ENCODE results near the gene SLC27A3. TPM values are rescaled to one million over a fixed set of nuclear protein-coding genes. Genes with fewer than 3 reads are reported as not detected.

SLC27A3 gene
- total RNA-seq, 6 experiments from 2014 or later, result 5.0 to 7.0 (median 6.1) TPM

- no peak for DNase-seq
- TF ChIP-seq, protein P1, sequence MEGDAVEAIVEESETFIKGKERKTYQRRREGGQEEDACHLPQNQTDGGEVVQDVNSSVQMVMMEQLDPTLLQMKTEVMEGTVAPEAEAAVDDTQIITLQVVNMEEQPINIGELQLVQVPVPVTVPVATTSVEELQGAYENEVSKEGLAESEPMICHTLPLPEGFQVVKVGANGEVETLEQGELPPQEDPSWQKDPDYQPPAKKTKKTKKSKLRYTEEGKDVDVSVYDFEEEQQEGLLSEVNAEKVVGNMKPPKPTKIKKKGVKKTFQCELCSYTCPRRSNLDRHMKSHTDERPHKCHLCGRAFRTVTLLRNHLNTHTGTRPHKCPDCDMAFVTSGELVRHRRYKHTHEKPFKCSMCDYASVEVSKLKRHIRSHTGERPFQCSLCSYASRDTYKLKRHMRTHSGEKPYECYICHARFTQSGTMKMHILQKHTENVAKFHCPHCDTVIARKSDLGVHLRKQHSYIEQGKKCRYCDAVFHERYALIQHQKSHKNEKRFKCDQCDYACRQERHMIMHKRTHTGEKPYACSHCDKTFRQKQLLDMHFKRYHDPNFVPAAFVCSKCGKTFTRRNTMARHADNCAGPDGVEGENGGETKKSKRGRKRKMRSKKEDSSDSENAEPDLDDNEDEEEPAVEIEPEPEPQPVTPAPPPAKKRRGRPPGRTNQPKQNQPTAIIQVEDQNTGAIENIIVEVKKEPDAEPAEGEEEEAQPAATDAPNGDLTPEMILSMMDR (IDR thresholded peaks at IDR 0.05), result no peak
- peaks cover 4% of the 10 kb centered on the region for H3K27me3 Mint-ChIP-seq (ENCODE audit: insufficient read depth)
- no peak overlapping the region for H3K27ac Mint-ChIP-seq
- H3K36me3 Mint-ChIP-seq (ENCODE audit: low read depth), result peaks cover 4% of the 10 kb centered on the region; the same call in 1 of the 2 replicates
- H3K4me3 Mint-ChIP-seq, result no peak overlapping the region
- H3K4me1 Mint-ChIP-seq (ENCODE audit: low read depth), result peaks cover 17% of the 10 kb centered on the region
- H3K9me3 Mint-ChIP-seq, result no peaks in the 10 kb centered on the region
These were observed 3.9 kb upstream of the SLC27A3 start for GRCh38 chr1:153771261-153771660.

GRCh38 chr1:153771841-153772593, 3.2 kb upstream of the SLC27A3 start:
- Mint-ChIP-seq H3K4me1 (ENCODE audit: low read depth) (peaks cover 17% of the 10 kb centered on the region), H3K27ac (no peak overlapping the region), H3K36me3 (ENCODE audit: low read depth) (peaks cover 4% of the 10 kb centered on the region; the same call in 1 of the 2 replicates), H3K27me3 (ENCODE audit: insufficient read depth) (peaks cover 6% of the 10 kb centered on the region), H3K9me3 (no peaks in the 10 kb centered on the region), H3K4me3 (no peak overlapping the region)
- DNase-seq, result no peak
- TF ChIP-seq, protein P1 (IDR thresholded peaks at IDR 0.05), result peak; percentile 52

- Mint-ChIP-seq H3K4me3 (no peak overlapping the region), H3K4me1 (ENCODE audit: low read depth) (peaks cover 17% of the 10 kb centered on the region), H3K9me3 (no peaks in the 10 kb centered on the region), H3K36me3 (ENCODE audit: low read depth) (0 out of 2 replicates have a peak, but pooled peaks cover 4% of the 10 kb centered on the region), H3K27me3 (ENCODE audit: insufficient read depth) (peaks cover 8% of the 10 kb centered on the region), H3K27ac (no peak overlapping the region)
- TF ChIP-seq, protein P1 (IDR thresholded peaks at IDR 0.05), result no peak
- no peak for DNase-seq
These were observed 1.9 kb upstream of the SLC27A3 start for GRCh38 chr1:153773096-153773921.

DNA sequence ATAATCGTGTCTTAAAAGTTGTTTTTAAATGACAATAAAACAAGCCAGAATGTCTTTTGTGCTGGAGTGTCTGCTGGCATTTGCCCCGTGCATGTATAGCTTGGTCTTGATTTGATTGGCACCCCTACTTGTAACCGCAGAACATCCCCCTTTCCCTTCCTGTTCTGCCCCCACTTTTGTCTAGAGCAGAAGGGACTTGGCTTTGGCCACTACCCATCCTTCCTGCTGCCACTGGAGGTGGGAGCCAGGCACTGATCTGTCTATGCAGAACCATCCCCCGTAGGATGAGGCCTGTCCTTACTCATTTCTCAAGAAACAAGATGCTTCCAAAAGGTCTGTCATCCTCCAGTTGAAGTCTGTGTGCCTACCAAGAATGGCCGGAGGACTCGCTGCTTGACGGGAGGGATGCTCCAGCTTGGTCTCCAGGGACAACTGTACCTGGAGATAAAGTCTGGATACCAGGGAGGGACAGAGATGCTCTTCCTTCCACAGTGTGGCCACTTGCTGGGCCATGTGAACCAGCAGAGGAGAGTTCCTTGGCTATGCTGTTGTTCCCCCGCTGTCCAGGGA, 1.1 kb upstream of the SLC27A3 start:
- no peak for DNase-seq
- 0 out of 2 replicates have a peak, but pooled peaks cover 4% of the 10 kb centered on the region for H3K36me3 Mint-ChIP-seq (ENCODE audit: low read depth)
- H3K27ac Mint-ChIP-seq, result no peak overlapping the region
- no peak overlapping the region for H3K4me3 Mint-ChIP-seq
- peaks cover 8% of the 10 kb centered on the region for H3K27me3 Mint-ChIP-seq (ENCODE audit: insufficient read depth)
- peaks cover 17% of the 10 kb centered on the region for H3K4me1 Mint-ChIP-seq (ENCODE audit: low read depth)
- H3K9me3 Mint-ChIP-seq, result no peaks in the 10 kb centered on the region
- TF ChIP-seq, protein P1 (IDR thresholded peaks at IDR 0.05), result no peak

DNA sequence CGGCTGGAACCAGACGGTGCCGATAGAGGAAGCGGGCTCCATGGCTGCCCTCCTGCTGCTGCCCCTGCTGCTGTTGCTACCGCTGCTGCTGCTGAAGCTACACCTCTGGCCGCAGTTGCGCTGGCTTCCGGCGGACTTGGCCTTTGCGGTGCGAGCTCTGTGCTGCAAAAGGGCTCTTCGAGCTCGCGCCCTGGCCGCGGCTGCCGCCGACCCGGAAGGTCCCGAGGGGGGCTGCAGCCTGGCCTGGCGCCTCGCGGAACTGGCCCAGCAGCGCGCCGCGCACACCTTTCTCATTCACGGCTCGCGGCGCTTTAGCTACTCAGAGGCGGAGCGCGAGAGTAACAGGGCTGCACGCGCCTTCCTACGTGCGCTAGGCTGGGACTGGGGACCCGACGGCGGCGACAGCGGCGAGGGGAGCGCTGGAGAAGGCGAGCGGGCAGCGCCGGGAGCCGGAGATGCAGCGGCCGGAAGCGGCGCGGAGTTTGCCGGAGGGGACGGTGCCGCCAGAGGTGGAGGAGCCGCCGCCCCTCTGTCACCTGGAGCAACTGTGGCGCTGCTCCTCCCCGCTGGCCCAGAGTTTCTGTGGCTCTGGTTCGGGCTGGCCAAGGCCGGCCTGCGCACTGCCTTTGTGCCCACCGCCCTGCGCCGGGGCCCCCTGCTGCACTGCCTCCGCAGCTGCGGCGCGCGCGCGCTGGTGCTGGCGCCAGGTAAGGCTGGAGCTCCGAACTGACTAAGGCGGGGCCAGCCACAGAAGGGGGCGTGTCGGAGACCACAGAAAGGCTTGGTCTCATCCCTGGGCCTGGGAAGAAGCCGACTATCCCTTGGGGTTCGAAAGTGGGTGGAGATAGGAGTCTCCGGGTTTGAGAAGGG, 486 bp downstream of the SLC27A3 start:
- Mint-ChIP-seq H3K27ac (peak overlapping the region; percentile 36; the same call in 1 of the 2 replicates), H3K36me3 (ENCODE audit: low read depth) (0 out of 2 replicates have a peak, but pooled peaks cover 4% of the 10 kb centered on the region), H3K4me3 (peak overlapping the region; percentile 85), H3K4me1 (ENCODE audit: low read depth) (peaks cover 17% of the 10 kb centered on the region), H3K9me3 (no peaks in the 10 kb centered on the region), H3K27me3 (ENCODE audit: insufficient read depth) (peaks cover 8% of the 10 kb centered on the region)
- peak; percentile 35 for DNase-seq
- TF ChIP-seq, protein P1 (IDR thresholded peaks at IDR 0.05), result no peak; the same call in 1 of the 2 replicates

Measured in HFFc6 (cell line).